Fibroblast of lung (primary cell): ENCODE data around the gene PWWP2B. TPM values are rescaled to one million over a fixed set of nuclear protein-coding genes. Genes with fewer than 3 reads are reported as not detected.

Source experiments
- DNase-seq, 2 donors: peaks; one replicate each; pipeline versions ENCODE4 v3.0.0 to v3.0.0-alpha.2; 2010; ENCODE audit warnings: low read depth in 2 of 2
- H2AFZ ChIP-seq: 2 replicates; pipeline ENCODE4 v1.5.1; 2012; ENCODE audit warnings: low read length, control low read depth, inconsistent platforms
- H3K27ac ChIP-seq: 2 replicates; pipeline ENCODE4 v1.5.1; 2011; ENCODE audit warnings: low read length, control low read depth; ENCODE audit not compliant: insufficient read depth
- H3K27me3 ChIP-seq: 2 replicates; pipeline ENCODE4 v1.5.1; 2011; ENCODE audit warnings: mild to moderate bottlenecking, low read length; ENCODE audit not compliant: control insufficient read depth, insufficient read depth
- H3K36me3 ChIP-seq: 2 replicates; pipeline ENCODE4 v1.5.1; 2011; ENCODE audit warnings: low read length; ENCODE audit not compliant: control insufficient read depth, insufficient read depth
- H3K4me1 ChIP-seq: 2 replicates; pipeline ENCODE4 v1.5.1; 2011; ENCODE audit warnings: low read length; ENCODE audit not compliant: control insufficient read depth, insufficient read depth; ENCODE audit errors: extremely low read depth
- H3K4me2 ChIP-seq: 2 replicates; pipeline ENCODE4 v1.5.1; 2011; ENCODE audit warnings: low read length, control low read depth; ENCODE audit not compliant: insufficient read depth; ENCODE audit errors: extremely low read depth
- H3K4me3 ChIP-seq, 4 experiments: fragments of 200-600 bp in 1 of 4; sonication (generic) in 1 of 4; replicated peaks in 1 of 4; 2 replicates each; pipeline ENCODE4 v1.5.1; 2011 to 2016; ENCODE audit warnings: low read length in 4 of 4, low read depth in 3 of 4, mild to moderate bottlenecking in 3 of 4, control low read depth in 2 of 4, inconsistent platforms in 1 of 4, mixed read lengths in 1 of 4; ENCODE audit not compliant: insufficient read depth in 1 of 4; ENCODE audit errors: control extremely low read depth in 1 of 4
- H3K79me2 ChIP-seq: 2 replicates; pipeline ENCODE4 v1.5.1; 2012; ENCODE audit warnings: mild to moderate bottlenecking, low read length, inconsistent platforms; ENCODE audit not compliant: control insufficient read depth, insufficient read depth
- H3K9ac ChIP-seq: 2 replicates; pipeline ENCODE4 v1.5.1; 2011; ENCODE audit warnings: mild to moderate bottlenecking, low read length, control low read depth; ENCODE audit not compliant: insufficient read depth
- H3K9me3 ChIP-seq: 2 replicates; pipeline ENCODE4 v1.5.1; 2012; ENCODE audit warnings: low read depth, low read length; ENCODE audit not compliant: control insufficient read depth, insufficient read depth
- H4K20me1 ChIP-seq: 2 replicates; pipeline ENCODE4 v1.5.1; 2011; ENCODE audit warnings: low read length; ENCODE audit not compliant: control insufficient read depth, insufficient read depth; ENCODE audit errors: extremely low read depth
- CTCF ChIP-seq, 2 donors: IDR thresholded peaks in 1 of 2; conservative IDR thresholded peaks in 1 of 2; 1 replicate in 1 of 2; 2 replicates in 1 of 2; pipeline ENCODE4 v1.5.1; 2011 to 2012; ENCODE audit warnings: low read length in 2 of 2, control low read depth in 1 of 2, inconsistent platforms in 1 of 2, low read depth in 1 of 2, mild to moderate bottlenecking in 1 of 2
- EZH2 ChIP-seq: IDR thresholded peaks from 2 replicates; pipeline ENCODE4 v1.5.1; 2012; ENCODE audit warnings: low read length, control low read depth, mild to moderate bottlenecking; ENCODE audit errors: missing control alignments
- polyA plus RNA-seq, 2 donors: library from polyadenylated mRNA; depleted of rRNA in 1 of 2; stranded (reverse) in 1 of 2; unstranded in 1 of 2; fragments of >200 nt; gene quantifications; 2 replicates each; pipeline ENCODE4 v1.2.1, GENCODE V29; 2011 to 2012; ENCODE audit warnings: missing spikeins in 1 of 2
- total RNA-seq: library from RNA; depleted of rRNA; stranded (reverse); fragments of >200 nt; gene quantifications from 2 replicates; pipeline ENCODE4 v1.2.1, GENCODE V29; 2014

PWWP2B gene
- total and polyA plus RNA-seq, 2 donors (not counting 1 experiment from before 2014, with no cell fraction given) = 1.5 to 15.9 TPM

DNA sequence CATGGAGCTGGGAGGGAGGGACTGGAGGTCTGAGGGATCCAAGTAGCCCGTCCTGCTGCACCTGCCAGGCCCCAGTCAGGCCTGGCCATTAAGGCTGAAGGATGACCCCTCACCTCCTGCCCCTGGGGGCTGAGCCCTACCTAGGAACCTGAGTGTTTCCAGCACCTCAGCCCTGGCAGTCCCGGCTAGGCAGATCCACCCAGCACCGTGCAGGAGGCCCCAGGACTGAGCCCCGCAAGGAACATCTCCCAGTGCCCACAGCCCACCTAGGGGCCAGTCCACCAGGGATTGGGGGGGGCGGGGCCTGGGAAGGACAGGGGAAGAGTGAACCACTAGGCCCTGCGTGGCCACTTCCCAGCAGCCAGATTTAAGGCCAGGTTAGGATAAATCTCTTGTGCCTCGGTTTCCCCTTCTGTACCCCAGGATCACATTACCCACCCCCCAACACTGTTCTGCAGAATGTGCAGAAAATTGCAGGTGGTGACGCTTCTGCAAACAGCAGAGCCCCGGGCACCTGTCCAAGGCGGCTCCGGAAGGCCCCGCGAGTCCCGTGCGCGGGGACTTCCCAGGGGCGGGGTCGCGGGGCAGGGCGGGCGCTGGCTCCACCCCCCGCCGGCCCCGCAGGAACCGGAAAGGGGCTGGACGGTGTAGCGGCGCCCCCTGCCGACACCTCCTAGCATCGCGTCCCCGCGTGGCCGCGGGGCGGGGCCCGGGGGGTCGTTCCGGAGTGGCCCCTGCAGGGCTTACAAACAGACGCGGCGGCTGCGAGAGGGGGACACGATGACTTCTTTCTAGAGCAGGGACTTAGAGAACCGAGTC lies 55.9 kb downstream of the PWWP2B start:
- peak overlapping the region in 1 of 4 experiments; percentile 20 for H3K4me3 ChIP-seq
- TF ChIP-seq CTCF (conservative IDR thresholded peaks at IDR 0.05 in 1 of 2, IDR thresholded peaks at IDR 0.05 in 1 of 2; ENCODE audit: low read depth in 1 of 2, low read length in 2 of 2) (peak; percentile 55 to 79), EZH2 (no peak)

GRCh38 chr10:132453470-132453861 lies 56.5 kb downstream of the PWWP2B start:
- no peak for TF ChIP-seq EZH2
- TF ChIP-seq CTCF (conservative IDR thresholded peaks at IDR 0.05 in 1 of 2, IDR thresholded peaks at IDR 0.05 in 1 of 2; ENCODE audit: low read depth in 1 of 2, low read length in 2 of 2) = no peak
- Histone ChIP-seq H4K20me1 (no peaks in the 10 kb centered on the region), H3K36me3 (no peaks in the 10 kb centered on the region), H3K4me1 (no peaks in the 10 kb centered on the region), H3K79me2 (no peaks in the 10 kb centered on the region), H3K9ac (no peak overlapping the region), H3K4me2 (no peak overlapping the region), H3K27ac (no peak overlapping the region), H3K9me3 (no peaks in the 10 kb centered on the region), H2AFZ (no peak overlapping the region), H3K27me3 (no peaks in the 10 kb centered on the region), H3K4me3 (peak overlapping the region in 1 of 4 experiments; percentile 20)
- no peak for DNase-seq

More for the DNA sequence above, 55.9 kb downstream of the PWWP2B start:
- H3K9me3 ChIP-seq = no peaks in the 10 kb centered on the region
- H3K36me3 ChIP-seq = no peaks in the 10 kb centered on the region
- H3K4me1 ChIP-seq = no peaks in the 10 kb centered on the region
- no peak overlapping the region for H2AFZ ChIP-seq
- H3K27me3 ChIP-seq = no peaks in the 10 kb centered on the region
- peak overlapping the region; percentile 51 for H3K4me2 ChIP-seq
- DNase-seq = peak; percentile 48 to 53
- H3K9ac ChIP-seq = no peak overlapping the region
- no peaks in the 10 kb centered on the region for H4K20me1 ChIP-seq
- no peak overlapping the region for H3K27ac ChIP-seq
- H3K79me2 ChIP-seq = no peaks in the 10 kb centered on the region

DNA sequence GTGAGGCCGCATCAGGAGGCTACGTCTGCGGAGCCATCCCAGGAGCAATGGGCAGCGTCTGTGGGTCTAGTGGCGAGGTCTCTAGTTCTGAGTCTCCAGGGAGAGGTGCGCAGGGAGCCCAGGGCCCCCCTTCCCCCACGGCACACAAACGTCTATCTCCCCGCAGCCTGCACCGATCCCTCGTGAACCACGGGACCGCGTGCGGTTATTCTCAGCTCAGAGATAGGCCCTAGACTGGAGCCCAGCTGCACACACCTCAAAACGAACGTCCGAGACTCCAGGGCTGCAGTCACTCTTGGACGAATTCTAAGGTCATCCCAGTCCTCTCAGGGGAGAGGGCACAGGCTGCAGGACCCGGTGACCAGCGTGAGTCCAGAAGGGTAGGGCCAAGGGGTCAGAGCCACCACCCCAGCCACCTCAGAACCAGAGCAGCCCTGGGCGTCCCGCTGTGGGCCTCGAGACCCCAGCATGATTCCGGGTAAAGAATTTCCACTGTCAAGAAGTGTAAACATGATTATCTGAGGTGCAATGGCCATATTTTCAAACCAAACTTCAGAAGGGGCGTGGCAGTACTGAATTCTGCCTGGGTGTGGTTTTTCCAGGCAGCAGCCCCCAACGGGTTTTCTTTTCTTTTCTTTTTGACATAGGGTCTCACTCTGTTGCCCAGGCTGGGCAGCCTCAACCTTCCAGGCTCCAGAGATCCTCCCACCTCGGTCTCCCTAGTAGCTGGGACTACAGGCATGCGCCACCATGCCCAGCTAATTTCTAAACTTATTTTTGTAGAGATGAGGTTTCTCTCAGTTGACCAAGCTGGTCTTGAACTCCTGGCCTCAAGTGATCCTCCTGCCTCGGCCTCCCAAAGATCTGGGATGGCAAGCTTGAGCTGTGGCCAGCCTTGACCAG lies 57.5 kb downstream of the PWWP2B start:
- Histone ChIP-seq H3K79me2 (no peaks in the 10 kb centered on the region), H3K4me1 (no peaks in the 10 kb centered on the region), H4K20me1 (no peaks in the 10 kb centered on the region), H2AFZ (no peak overlapping the region), H3K27me3 (no peaks in the 10 kb centered on the region), H3K36me3 (no peaks in the 10 kb centered on the region), H3K27ac (no peak overlapping the region), H3K9ac (no peak overlapping the region), H3K4me2 (no peak overlapping the region), H3K9me3 (no peaks in the 10 kb centered on the region), H3K4me3 (no peak overlapping the region)
- TF ChIP-seq CTCF (conservative IDR thresholded peaks at IDR 0.05 in 1 of 2, IDR thresholded peaks at IDR 0.05 in 1 of 2; ENCODE audit: low read depth in 1 of 2, low read length in 2 of 2) = no peak
- no peak for TF ChIP-seq EZH2
- no peak for DNase-seq
